Measurements from ENCODE around the gene ACKR2. TPM values are rescaled to one million over a fixed set of nuclear protein-coding genes. Genes with fewer than 3 reads are reported as not detected.

ACKR2 gene
- polyA plus RNA-seq, 1 donor (not counting 4 experiments of a cell fraction or from before 2014, with no cell fraction given): 0.22 TPM

GRCh38 chr3:42790714-42791229, 18.5 kb upstream of the ACKR2 start:
- dilution Hi-C loops (cut with MboI; ENCODE audit: extremely low pct_ligation_motif_present, low sequenced_read_pairs): no loop called here
- Histone ChIP-seq H3K27me3 (ENCODE audit: control insufficient read depth, extremely low read depth, insufficient read depth, low read length) (no peaks in the 10 kb centered on the region), H3K36me3 (ENCODE audit: control insufficient read depth in 2 of 2, extremely low read depth in 1 of 2, insufficient read depth in 2 of 2, low read length in 2 of 2) (peaks cover 11% of the 10 kb centered on the region in 2 experiments), H3K4me2 (ENCODE audit: control insufficient read depth, extremely low read depth, insufficient read depth, low read depth, low read length) (no peak overlapping the region), H4K20me1 (ENCODE audit: control insufficient read depth, extremely low read depth, insufficient read depth, low read length) (no peaks in the 10 kb centered on the region), H2AFZ (ENCODE audit: control insufficient read depth, low read length) (no peak overlapping the region), H3K4me1 (ENCODE audit: control insufficient read depth, extremely low read depth, insufficient read depth, low read length) (no peaks in the 10 kb centered on the region), H3K9ac (ENCODE audit: control insufficient read depth, extremely low read depth, insufficient read depth, low read length) (no peak overlapping the region), H3K4me3 (ENCODE audit: control insufficient read depth in 2 of 3, extremely low read depth in 1 of 3, insufficient read depth in 2 of 3, low read depth in 1 of 3, low read length in 3 of 3) (no peak overlapping the region), H3K9me3 (ENCODE audit: control insufficient read depth, low read depth, low read length) (no peaks in the 10 kb centered on the region), H3K9me1 (ENCODE audit: control insufficient read depth, extremely low read depth, insufficient read depth, low read length) (no peaks in the 10 kb centered on the region), H3K79me2 (ENCODE audit: control insufficient read depth, insufficient read depth, low read length) (peaks cover 40% of the 10 kb centered on the region), H3K27ac (ENCODE audit: control insufficient read depth, insufficient read depth, low read length) (no peak overlapping the region)
- DNase-seq (ENCODE audit: low read depth, low spot score) (no peak), FAIRE-seq (no peak)
- no peak for TF ChIP-seq EZH2 (IDR thresholded peaks at IDR 0.05; ENCODE audit: low read length)
- TF ChIP-seq, protein P1, sequence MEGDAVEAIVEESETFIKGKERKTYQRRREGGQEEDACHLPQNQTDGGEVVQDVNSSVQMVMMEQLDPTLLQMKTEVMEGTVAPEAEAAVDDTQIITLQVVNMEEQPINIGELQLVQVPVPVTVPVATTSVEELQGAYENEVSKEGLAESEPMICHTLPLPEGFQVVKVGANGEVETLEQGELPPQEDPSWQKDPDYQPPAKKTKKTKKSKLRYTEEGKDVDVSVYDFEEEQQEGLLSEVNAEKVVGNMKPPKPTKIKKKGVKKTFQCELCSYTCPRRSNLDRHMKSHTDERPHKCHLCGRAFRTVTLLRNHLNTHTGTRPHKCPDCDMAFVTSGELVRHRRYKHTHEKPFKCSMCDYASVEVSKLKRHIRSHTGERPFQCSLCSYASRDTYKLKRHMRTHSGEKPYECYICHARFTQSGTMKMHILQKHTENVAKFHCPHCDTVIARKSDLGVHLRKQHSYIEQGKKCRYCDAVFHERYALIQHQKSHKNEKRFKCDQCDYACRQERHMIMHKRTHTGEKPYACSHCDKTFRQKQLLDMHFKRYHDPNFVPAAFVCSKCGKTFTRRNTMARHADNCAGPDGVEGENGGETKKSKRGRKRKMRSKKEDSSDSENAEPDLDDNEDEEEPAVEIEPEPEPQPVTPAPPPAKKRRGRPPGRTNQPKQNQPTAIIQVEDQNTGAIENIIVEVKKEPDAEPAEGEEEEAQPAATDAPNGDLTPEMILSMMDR (optimal IDR thresholded peaks at IDR 0.05 in 1 of 3, IDR thresholded peaks at IDR 0.05 in 1 of 3, conservative IDR thresholded peaks at IDR 0.05 in 1 of 3; ENCODE audit: extremely low read depth in 1 of 3, insufficient read depth in 2 of 3, low read length in 3 of 3): no peak

GRCh38 chr3:42795621-42796181, 13.5 kb upstream of the ACKR2 start:
- no peak overlapping the region for H3K4me2 ChIP-seq (ENCODE audit: control insufficient read depth, extremely low read depth, insufficient read depth, low read depth, low read length)
- no peak overlapping the region for H2AFZ ChIP-seq (ENCODE audit: control insufficient read depth, low read length)
- TF ChIP-seq, protein P1 (optimal IDR thresholded peaks at IDR 0.05 in 1 of 3, IDR thresholded peaks at IDR 0.05 in 1 of 3, conservative IDR thresholded peaks at IDR 0.05 in 1 of 3; ENCODE audit: extremely low read depth in 1 of 3, insufficient read depth in 2 of 3, low read length in 3 of 3): no peak
- TF ChIP-seq EZH2 (IDR thresholded peaks at IDR 0.05; ENCODE audit: low read length): no peak
- FAIRE-seq: no peak
- no peak overlapping the region for H3K4me3 ChIP-seq (ENCODE audit: control insufficient read depth in 2 of 3, extremely low read depth in 1 of 3, insufficient read depth in 2 of 3, low read depth in 1 of 3, low read length in 3 of 3)
- H3K36me3 ChIP-seq (ENCODE audit: control insufficient read depth in 2 of 2, extremely low read depth in 1 of 2, insufficient read depth in 2 of 2, low read length in 2 of 2): peaks cover 6 to 9% of the 10 kb centered on the region in 2 experiments
- no peak for DNase-seq (ENCODE audit: low read depth, low spot score)
- dilution Hi-C loops (cut with MboI; ENCODE audit: extremely low pct_ligation_motif_present, low sequenced_read_pairs): no loop called here
- H3K79me2 ChIP-seq (ENCODE audit: control insufficient read depth, insufficient read depth, low read length): peaks cover 48% of the 10 kb centered on the region
- H3K9me3 ChIP-seq (ENCODE audit: control insufficient read depth, low read depth, low read length): no peaks in the 10 kb centered on the region
- H4K20me1 ChIP-seq (ENCODE audit: control insufficient read depth, extremely low read depth, insufficient read depth, low read length): no peaks in the 10 kb centered on the region
- no peaks in the 10 kb centered on the region for H3K4me1 ChIP-seq (ENCODE audit: control insufficient read depth, extremely low read depth, insufficient read depth, low read length)
- no peak overlapping the region for H3K27ac ChIP-seq (ENCODE audit: control insufficient read depth, insufficient read depth, low read length)
- no peak overlapping the region for H3K9ac ChIP-seq (ENCODE audit: control insufficient read depth, extremely low read depth, insufficient read depth, low read length)
- H3K9me1 ChIP-seq (ENCODE audit: control insufficient read depth, extremely low read depth, insufficient read depth, low read length): no peaks in the 10 kb centered on the region
- H3K27me3 ChIP-seq (ENCODE audit: control insufficient read depth, extremely low read depth, insufficient read depth, low read length): no peaks in the 10 kb centered on the region

All from keratinocyte (primary cell).